Testis (tissue), 5 donors: Measurements from ENCODE around the gene TSPY2. TPM values are rescaled to one million over a fixed set of nuclear protein-coding genes. Genes with fewer than 3 reads are reported as not detected.
"Not testable (repeated sequence)": the region's sequence is repeated elsewhere in the genome, so short reads cannot be mapped to it uniquely, and the experiment has no call there.

ENCODE experiments used
- DNase-seq: peaks from one replicate; pipeline ENCODE4 v3.0.0-alpha.2; 2019
- H3K27ac ChIP-seq, 2 donors: fragments of 200-600 bp; sonication (generic); one replicate each; pipeline ENCODE4 v1.5.1; 2019
- H3K27me3 ChIP-seq: fragments of 200-600 bp; sonication (generic); one replicate; pipeline ENCODE4 v1.5.1; 2019
- H3K36me3 ChIP-seq: fragments of 200-600 bp; sonication (generic); one replicate; pipeline ENCODE4 v1.5.1; 2017; ENCODE audit warnings: low read depth; ENCODE audit errors: missing control alignments
- H3K4me1 ChIP-seq: fragments of 200-600 bp; sonication (generic); one replicate; pipeline ENCODE4 v1.5.1; 2019
- H3K4me3 ChIP-seq, 2 donors: fragments of 200-600 bp; sonication (generic); one replicate each; pipeline ENCODE4 v1.5.1; 2017 to 2019
- H3K9me3 ChIP-seq: fragments of 200-600 bp; sonication (generic); one replicate; pipeline ENCODE4 v1.5.1; 2017
- WGBS, 2 donors: methylation state at CpG; one replicate each; pipeline ENCODE4 v1.1.5; 2018; 5-methylcytosine and 5-hydroxymethylcytosine counted together
- intact Hi-C: fragments of 100-400 bp; cut with DNase I; formaldehyde crosslinking; loops from one replicate; pipeline ENCODE4 v1.15.1; 2023; ENCODE audit warnings: low total_unique reads
- long read RNA-seq, 2 donors: transcript quantifications; one replicate each; lab custom pipeline, GENCODE V29; 2026
- polyA plus RNA-seq: library from polyadenylated mRNA; stranded (reverse); fragments of 350-450 nt; fragmentation: Illumina TruSeq; extraction: RNeasy Lipid Tissue Mini Kit (QIAGEN cat#74804); gene quantifications from one replicate; pipeline ENCODE4 v1.2.3, GENCODE V29; 2014; ENCODE audit warnings: low read depth, low replicate concordance; ENCODE audit not compliant: insufficient read depth
- total RNA-seq, 2 donors: library from RNA; depleted of rRNA; stranded (reverse); fragments of >200 nt; gene quantifications; one replicate each; pipeline ENCODE4 v1.2.3, GENCODE V29; 2016

The TSPY2 gene, protein sequence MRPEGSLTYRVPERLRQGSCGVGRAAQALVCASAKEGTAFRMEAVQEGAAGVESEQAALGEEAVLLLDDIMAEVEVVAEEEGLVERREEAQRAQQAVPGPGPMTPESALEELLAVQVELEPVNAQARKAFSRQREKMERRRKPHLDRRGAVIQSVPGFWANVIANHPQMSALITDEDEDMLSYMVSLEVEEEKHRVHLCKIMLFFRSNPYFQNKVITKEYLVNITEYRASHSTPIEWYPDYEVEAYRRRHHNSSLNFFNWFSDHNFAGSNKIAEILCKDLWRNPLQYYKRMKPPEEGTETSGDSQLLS
- total RNA-seq: 1 to 10 TPM; 8.5 to 8.8 TPM
- polyA plus RNA-seq: 9.8 TPM
- long read RNA-seq, donor 1, partial matches to known transcripts: 0 of 4 reads
- long read RNA-seq, donor 1, other reads (novel, unspliced or antisense): 0 of 4 reads
- long read RNA-seq, donor 2, partial matches to known transcripts: 0 of 1 reads
- long read RNA-seq, donor 2, other reads (novel, unspliced or antisense): 0 of 1 reads

DNA sequence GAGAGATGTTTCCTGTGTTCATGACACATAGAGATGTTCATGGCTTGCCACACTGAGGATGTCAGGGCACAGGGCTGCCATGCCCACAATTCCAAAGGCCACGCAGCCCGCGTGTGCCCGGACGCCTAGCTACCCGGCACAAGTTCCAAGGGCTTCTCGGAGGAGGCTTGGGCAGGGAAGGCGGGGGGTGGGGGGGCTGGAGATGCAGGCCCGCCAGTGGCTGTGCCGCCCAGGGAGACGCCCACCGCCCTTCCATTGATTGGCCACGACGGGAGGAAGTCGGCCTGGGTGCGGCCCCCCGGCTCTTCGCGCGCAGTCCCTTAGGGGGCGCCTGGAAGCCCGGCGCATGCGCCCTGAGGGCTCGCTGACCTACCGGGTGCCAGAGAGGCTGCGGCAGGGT is at the start of gene TSPY2:
Gene TSPY2, plus strand, starts transcription at position 301 of the 400 bp plus-strand sequence. Its CDS starts 46 bp downstream, at position 347.
- H3K36me3 ChIP-seq, H3K27me3 ChIP-seq, intact Hi-C loops, H3K9me3 ChIP-seq, H3K4me1 ChIP-seq, H3K4me3 ChIP-seq, H3K27ac ChIP-seq: not testable (repeated sequence)
- peak; percentile 35 for DNase-seq
- no CpG with 5 or more reads among the region's 27 CpGs for WGBS, 2 donors

DNA sequence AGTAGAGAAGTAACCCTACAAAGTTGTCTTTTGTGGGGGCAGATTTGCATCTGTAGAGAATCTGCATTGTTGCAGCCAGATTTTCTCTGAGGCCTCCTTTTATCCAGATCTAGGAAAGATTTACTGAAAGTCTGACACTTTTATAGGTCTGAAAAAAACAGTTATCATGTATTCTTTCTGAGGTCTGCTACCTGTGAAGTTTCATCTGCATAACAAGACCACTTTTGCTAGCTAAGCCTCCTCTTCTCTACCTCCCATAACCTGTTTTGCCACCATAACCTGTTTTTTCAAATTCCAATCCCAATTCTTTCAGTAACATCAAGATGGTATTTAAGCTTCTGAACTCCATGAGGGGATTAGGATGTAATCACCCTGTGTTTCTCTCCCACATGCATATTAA is 36.5 kb upstream of the TSPY2 start:
- DNase-seq, H3K27ac ChIP-seq, H3K4me1 ChIP-seq, H3K36me3 ChIP-seq, intact Hi-C loops, H3K4me3 ChIP-seq, H3K9me3 ChIP-seq, H3K27me3 ChIP-seq: not testable (repeated sequence)

- H3K4me3 ChIP-seq, H3K9me3 ChIP-seq, H3K27ac ChIP-seq, H3K27me3 ChIP-seq, intact Hi-C loops, H3K36me3 ChIP-seq, DNase-seq, H3K4me1 ChIP-seq: not testable (repeated sequence)
- 33 to 64% methylated on average over 1 of the region's 1 CpG for WGBS, 2 donors
Measured at GRCh38 chrY:6217045-6217444, 29.0 kb upstream of the TSPY2 start.

DNA sequence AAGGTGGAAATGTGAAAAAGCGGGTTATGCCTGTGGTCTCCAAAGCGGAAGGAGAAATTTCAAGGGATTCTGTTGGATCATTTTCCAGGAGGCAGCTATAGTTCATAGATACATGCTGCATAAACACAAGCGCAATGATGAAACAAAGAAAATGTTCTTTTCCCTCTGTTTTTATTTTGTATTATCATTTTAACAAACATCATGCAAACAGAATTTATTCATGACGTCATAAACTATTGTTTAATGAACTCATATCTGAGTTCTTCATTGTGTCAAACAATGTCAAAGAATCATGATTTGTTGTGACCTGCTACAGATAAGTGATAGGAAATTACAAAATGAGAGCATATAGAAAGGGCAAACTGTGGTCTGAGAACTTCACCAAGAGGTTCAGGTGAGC is 23.8 kb downstream of the TSPY2 start:
- DNase-seq, H3K27ac ChIP-seq, H3K27me3 ChIP-seq, H3K9me3 ChIP-seq, intact Hi-C loops, H3K4me3 ChIP-seq, H3K4me1 ChIP-seq, H3K36me3 ChIP-seq: not testable (repeated sequence)
- 83 to 91% methylated on average over 1 of the region's 4 CpGs for WGBS, 2 donors
